22Rv1 (cell line): Measurements from ENCODE around the gene HDGF.

Experiments
- CTCF ChIP-seq: fragments of 450-650 bp; IDR thresholded peaks from 2 replicates; pipeline ENCODE4 v1.5.1; 2017; ENCODE audit warnings: mild to moderate bottlenecking
- ZFX ChIP-seq: fragments of 450-650 bp; IDR thresholded peaks from 2 replicates; pipeline ENCODE4 v1.6.1; 2017; ENCODE audit warnings: antibody characterized with exemption, borderline replicate concordance

- no peak for TF ChIP-seq CTCF
- TF ChIP-seq ZFX = no peak
These were observed 54.0 kb downstream of the HDGF start for GRCh38 chr1:156697481-156697880.
